ENCODE measurements around the gene JPH2.

- TF ChIP-seq RORB (CRISPR knock-in tag; IDR thresholded peaks at IDR 0.05) (no peak), CTCF (IDR thresholded peaks at IDR 0.05) (no peak), E2F1 (CRISPR knock-in tag; IDR thresholded peaks at IDR 0.05) (no peak), AR (CRISPR knock-in tag; IDR thresholded peaks at IDR 0.05) (no peak), TCF7 (CRISPR knock-in tag; IDR thresholded peaks at IDR 0.05; ENCODE audit: low read depth) (no peak), MAX (CRISPR knock-in tag; IDR thresholded peaks at IDR 0.05) (no peak), ZNF423 (CRISPR knock-in tag; IDR thresholded peaks at IDR 0.05) (no peak), ETV6 (CRISPR knock-in tag; IDR thresholded peaks at IDR 0.05) (no peak), USF1 (CRISPR knock-in tag; IDR thresholded peaks at IDR 0.05) (no peak), USF2 (CRISPR knock-in tag; IDR thresholded peaks at IDR 0.05) (no peak), IRF2 (CRISPR knock-in tag; IDR thresholded peaks at IDR 0.05; ENCODE audit: borderline replicate concordance, low read depth) (no peak), ZNF512 (CRISPR knock-in tag; IDR thresholded peaks at IDR 0.05; ENCODE audit: borderline replicate concordance) (no peak)
These were observed 96.0 kb downstream of the JPH2 start for GRCh38 chr20:44091026-44091425.

All from WTC11 (cell line).